Activated CD4-positive, alpha-beta T cell treated with anti-CD3 and anti-CD28 coated beads for 24 hours (primary cell): Measurements from ENCODE around the gene FOCAD.
"Not testable (repeated sequence)": the region's sequence is repeated elsewhere in the genome, so short reads cannot be mapped to it uniquely, and the experiment has no call there.

Experiments used
- DNase-seq, 2 donors: peaks; one replicate each; pipeline ENCODE4 v3.0.0-alpha.2; 2020; ENCODE audit warnings: low read depth in 2 of 2

Gene FOCAD

GRCh38 chr9:20684035-20684874, at the start of gene FOCAD:
FOCAD (plus strand) TSS chr9:20684259; CDS start chr9:20715354, 31,095 bp downstream.
- peak; percentile 90 to 92 for DNase-seq

GRCh38 chr9:20634895-20635294, 49.2 kb upstream of the FOCAD start:
- DNase-seq = no peak

- DNase-seq = no peak
Measured at GRCh38 chr9:20636888-20637440, 47.1 kb upstream of the FOCAD start.

- peak; percentile 65 to 69 for DNase-seq
Measured at GRCh38 chr9:20640331-20641187, 43.5 kb upstream of the FOCAD start.

- no peak for DNase-seq
Measured at GRCh38 chr9:20642045-20642444, 42.0 kb upstream of the FOCAD start.

GRCh38 chr9:20643660-20644059, 40.4 kb upstream of the FOCAD start:
- DNase-seq = no peak

- no peak for DNase-seq
Measured at GRCh38 chr9:20646656-20647055, 37.4 kb upstream of the FOCAD start.

GRCh38 chr9:20649381-20649780, 34.7 kb upstream of the FOCAD start:
- DNase-seq = no peak

GRCh38 chr9:20650313-20650712, 33.7 kb upstream of the FOCAD start:
- DNase-seq = no peak

- DNase-seq = no peak
Measured at GRCh38 chr9:20650750-20651299, 33.2 kb upstream of the FOCAD start.

GRCh38 chr9:20651939-20652338, 32.1 kb upstream of the FOCAD start:
- DNase-seq = no peak

- not testable (repeated sequence) for DNase-seq
Measured at GRCh38 chr9:20658246-20658667, 25.8 kb upstream of the FOCAD start.

GRCh38 chr9:20658677-20659473, 25.2 kb upstream of the FOCAD start:
- DNase-seq = no peak

GRCh38 chr9:20659474-20659967, 24.5 kb upstream of the FOCAD start:
- DNase-seq = no peak

- no peak for DNase-seq
Measured at GRCh38 chr9:20662156-20662555, 21.9 kb upstream of the FOCAD start.

- DNase-seq = no peak
Measured at GRCh38 chr9:20663133-20663532, 20.9 kb upstream of the FOCAD start.

- no peak for DNase-seq
Measured at GRCh38 chr9:20664501-20664900, 19.6 kb upstream of the FOCAD start.

- no peak for DNase-seq
Measured at GRCh38 chr9:20670395-20670794, 13.7 kb upstream of the FOCAD start.

- DNase-seq = no peak
Measured at GRCh38 chr9:20671635-20672034, 12.4 kb upstream of the FOCAD start.

- DNase-seq = not testable (repeated sequence)
Measured at GRCh38 chr9:20673537-20673936, 10.5 kb upstream of the FOCAD start.

GRCh38 chr9:20681467-20681866, 2.6 kb upstream of the FOCAD start:
- no peak for DNase-seq
